HepG2 (cell line): ENCODE data around the gene GJB5. TPM values are rescaled to one million over a fixed set of nuclear protein-coding genes. Genes with fewer than 3 reads are reported as not detected.

ENCODE experiments used
- ATAC-seq: fragments of 200-7000 bp; cut with Tn5 transposase; 3 replicates; pipeline ENCODE4 v1.9.1; 2020; ENCODE audit warnings: mild to moderate bottlenecking, moderate library complexity
- BruUV-seq: library from RNA; stranded (reverse); fragments of 400-500 nt; replicated peaks from 2 replicates; lab custom pipeline; 2021; lab: Mats Ljungman, UMichigan
- CTCF ChIA-PET: fragments of 300-600 bp; formaldehyde crosslinking; extraction: SDS; loops from one replicate; lab custom pipeline; 2021; ENCODE audit warnings: low total read pairs, inconsistent platforms, low intra/inter-chr PET ratio; lab: Yijun Ruan, JAX
- POLR2A ChIA-PET: fragments of 350-600 bp; sonication (Branson Sonifier 250); formaldehyde crosslinking; loops from one replicate; lab custom pipeline; 2020; ENCODE audit warnings: antibody characterized with exemption, inconsistent platforms; lab: Yijun Ruan, JAX
- DNase-seq: peaks from one replicate; pipeline ENCODE4 v3.0.0-alpha.2; 2015; ENCODE audit warnings: low spot score
- FAIRE-seq: peaks from 3 replicates; lab custom pipeline; 2011; peaks lifted over from hg19 to GRCh38; lab: Jason Lieb, UNC
- H2AFZ ChIP-seq: one replicate; pipeline ENCODE4 v1.6.1; 2011; ENCODE audit warnings: low read length, inconsistent platforms
- H3K27ac ChIP-seq: fragments of 300-600 bp; 3 replicates; pipeline ENCODE4 v1.8.0; 2011; ENCODE audit warnings: mixed run types, mild to moderate bottlenecking, mixed read lengths, low read length, inconsistent platforms; ENCODE audit not compliant: insufficient read depth; ENCODE audit errors: extremely low read length
- H3K27me3 ChIP-seq, 2 experiments: fragments of 200-600 bp in 1 of 2; 2 replicates in 1 of 2; 3 replicates in 1 of 2; pipeline versions ENCODE4 v1.6.0 to v1.8.0; 2011; ENCODE audit warnings: low read length in 2 of 2, mild to moderate bottlenecking in 2 of 2, moderate library complexity in 2 of 2, inconsistent platforms in 1 of 2; ENCODE audit not compliant: insufficient read depth in 2 of 2, control insufficient read depth in 1 of 2
- H3K36me3 ChIP-seq, 2 experiments: fragments of 200-600 bp in 1 of 2; replicated peaks in 1 of 2; 2 replicates in 1 of 2; 3 replicates in 1 of 2; pipeline versions ENCODE4 v1.5.1 to v1.8.0; 2011; ENCODE audit warnings: low read length in 2 of 2, inconsistent platforms in 1 of 2; ENCODE audit not compliant: insufficient read depth in 2 of 2, control insufficient read depth in 1 of 2
- H3K4me1 ChIP-seq: 2 replicates; pipeline ENCODE4 v1.5.1; 2012; ENCODE audit warnings: low read length, inconsistent platforms; ENCODE audit not compliant: insufficient read depth
- H3K4me2 ChIP-seq: 2 replicates; pipeline ENCODE4 v1.6.0; 2011; ENCODE audit warnings: low read depth, low read length, inconsistent platforms
- H3K4me3 ChIP-seq, 3 experiments: fragments of 200-600 bp in 1 of 3; sonication (generic), shearing (Covaris generic) in 1 of 3; replicated peaks in 1 of 3; 2 replicates each; pipeline ENCODE4 v1.5.1; 2011 to 2016; ENCODE audit warnings: low read length in 3 of 3, inconsistent platforms in 2 of 3, low read depth in 2 of 3, mild to moderate bottlenecking in 2 of 3, control low read depth in 1 of 3, mixed read lengths in 1 of 3; ENCODE audit not compliant: insufficient read depth in 1 of 3
- H3K79me2 ChIP-seq: one replicate; pipeline ENCODE4 v1.6.1; 2011; ENCODE audit warnings: low read length, inconsistent platforms; ENCODE audit not compliant: insufficient read depth
- H3K9ac ChIP-seq: 2 replicates; pipeline ENCODE4 v1.6.0; 2011; ENCODE audit warnings: mild to moderate bottlenecking, low read depth, low read length, inconsistent platforms; ENCODE audit not compliant: insufficient read depth
- H3K9me3 ChIP-seq: 2 replicates; pipeline ENCODE4 v1.5.1; 2012; ENCODE audit warnings: mild to moderate bottlenecking, low read length
- H4K20me1 ChIP-seq: 2 replicates; pipeline ENCODE4 v1.6.0; 2011; ENCODE audit warnings: inconsistent platforms, mild to moderate bottlenecking, low read length, moderate library complexity; ENCODE audit not compliant: insufficient read depth
- AHR ChIP-seq: IDR thresholded peaks from 2 replicates; pipeline ENCODE4 v1.6.1; 2018; ENCODE audit warnings: missing genetic modification reagents, missing compliant biosample characterization
- KLF15 ChIP-seq: sonication (generic); formaldehyde crosslinking; IDR thresholded peaks from 2 replicates; pipeline ENCODE4 v1.8.1; 2023; ENCODE audit warnings: borderline replicate concordance, mild to moderate bottlenecking, inconsistent platforms, missing genetic modification reagents, mixed read lengths
- MBD4 ChIP-seq: IDR thresholded peaks from 2 replicates; pipeline ENCODE4 v1.6.1; 2012; ENCODE audit warnings: low read length, inconsistent platforms, borderline replicate concordance
- RFX1 ChIP-seq: fragments of 450-650 bp; IDR thresholded peaks from 2 replicates; pipeline ENCODE4 v1.6.1; 2017
- SRY ChIP-seq: sonication (generic); formaldehyde crosslinking; IDR thresholded peaks from 2 replicates; pipeline ENCODE4 v1.8.0; 2022; ENCODE audit warnings: mild to moderate bottlenecking, missing genetic modification reagents
- U2AF1 ChIP-seq: fragments of 200-400 bp; formaldehyde crosslinking; optimal IDR thresholded peaks from 2 replicates; pipeline ENCODE3; 2017; ENCODE audit warnings: mild to moderate bottlenecking, low read depth, low read length
- ZNF143 ChIP-seq: sonication (generic); formaldehyde crosslinking; IDR thresholded peaks from 2 replicates; pipeline ENCODE4 v1.4.0; 2020; ENCODE audit warnings: missing genetic modification reagents
- ZNF205 ChIP-seq: IDR thresholded peaks from 2 replicates; pipeline ENCODE4 v1.6.1; 2018; ENCODE audit warnings: missing biosample characterization, missing genetic modification reagents
- ZNF850 ChIP-seq: sonication (generic); formaldehyde crosslinking; conservative IDR thresholded peaks from 2 replicates; pipeline ENCODE4 v1.9.0; 2021; ENCODE audit warnings: mild to moderate bottlenecking, missing genetic modification reagents
- ZSCAN25 ChIP-seq: sonication (generic); formaldehyde crosslinking; IDR thresholded peaks from 2 replicates; pipeline ENCODE4 v1.8.0; 2022; ENCODE audit warnings: mild to moderate bottlenecking, missing genetic modification reagents
- WGBS: methylation state at CpG from one replicate; pipeline ENCODE4 v1.1.6; 2017; ENCODE audit warnings: low lambda C conversion rate; 5-methylcytosine and 5-hydroxymethylcytosine counted together
- in situ Hi-C: cut with HindIII; loops from 2 replicates; pipeline ENCODE4 v1.10.0; 2017; ENCODE audit warnings: low pct_unique_long_range_greater_than_20kb; ENCODE audit not compliant: extremely low pct_ligation_motif_present
- intact Hi-C: fragments of 100-400 bp; cut with micrococcal nuclease; formaldehyde crosslinking; loops from one replicate; pipeline ENCODE4 v1.10.0; 2022; ENCODE audit not compliant: unreplicated experiment
- polyA plus RNA-seq, 8 experiments: library from polyadenylated mRNA; depleted of rRNA in 3 of 8; stranded (reverse) in 7 of 8; unstranded in 1 of 8; fragments of >200 nt; fragmentation: Illumina TruSeq in 4 of 8; extraction: Trizol in 4 of 8; gene quantifications; 2 replicates each; pipeline versions ENCODE4 v1.2.1 to v1.2.3, GENCODE V29; 2011 to 2016; ENCODE audit warnings: low read depth in 4 of 8, missing spikeins in 1 of 8, mixed read lengths in 1 of 8; ENCODE audit not compliant: insufficient read depth in 1 of 8
- total RNA-seq, 5 experiments: library from RNA; depleted of rRNA; stranded (reverse); fragments of >200 nt; fragmentation: Illumina TruSeq; extraction: Trizol; gene quantifications; 2 replicates each; pipeline ENCODE4 v1.2.3, GENCODE V29; 2016; ENCODE audit warnings: low read depth in 1 of 5
- TF ChIP-seq, protein P1 (sequence below): sonication (generic); formaldehyde crosslinking; IDR thresholded peaks from 2 replicates; pipeline ENCODE4 v1.4.0; 2020; ENCODE audit warnings: missing genetic modification reagents, borderline replicate concordance

The GJB5 gene
- total and polyA plus RNA-seq, 2 of the 13 experiments (the other 11 are each of a cell fraction or from before 2014, with no cell fraction given): not detected

GRCh38 chr1:34711485-34711884, 43.4 kb upstream of the GJB5 start (continued):
- TF ChIP-seq ZNF143 (CRISPR knock-in tag): peak; percentile 77
- TF ChIP-seq MBD4: no peak

GRCh38 chr1:34712007-34712688, 42.7 kb upstream of the GJB5 start:
- Histone ChIP-seq H3K4me2 (no peak overlapping the region), H3K4me1 (no peaks in the 10 kb centered on the region), H3K27ac (no peak overlapping the region), H3K79me2 (no peaks in the 10 kb centered on the region), H3K27me3 (peaks cover 0 to 9% of the 10 kb centered on the region in 2 experiments; a peak in 2 of 5 replicates), H4K20me1 (no peaks in the 10 kb centered on the region), H3K4me3 (no peak overlapping the region), H3K36me3 (no peaks in the 10 kb centered on the region), H3K9me3 (no peaks in the 10 kb centered on the region), H3K9ac (no peak overlapping the region), H2AFZ (no peak overlapping the region)
- no peak for ATAC-seq
- intact Hi-C loops (no loop called here), in situ Hi-C loops (no loop called here)
- no peak for FAIRE-seq
- 2% methylated on average over 6 of the region's 7 CpGs for WGBS
- no peak for DNase-seq
- POLR2A ChIA-PET: no interaction called here
- BruUV-seq: no TSS peak
- TF ChIP-seq RFX1 (no peak), SRY (CRISPR knock-in tag) (no peak), KLF15 (no peak)
- TF ChIP-seq, all 625 proteins: peak for 0
- CTCF ChIA-PET: no interaction called here

GRCh38 chr1:34713443-34713842, 41.4 kb upstream of the GJB5 start:
- intact Hi-C loops (no loop called here), in situ Hi-C loops (no loop called here)
- Histone ChIP-seq H3K4me3 (no peak overlapping the region), H4K20me1 (no peaks in the 10 kb centered on the region), H3K4me2 (no peak overlapping the region), H3K27ac (no peak overlapping the region), H3K9ac (no peak overlapping the region), H3K36me3 (no peaks in the 10 kb centered on the region), H3K27me3 (peaks cover 0 to 9% of the 10 kb centered on the region in 2 experiments; a peak in 2 of 5 replicates), H2AFZ (no peak overlapping the region), H3K9me3 (no peaks in the 10 kb centered on the region), H3K79me2 (no peaks in the 10 kb centered on the region), H3K4me1 (no peaks in the 10 kb centered on the region)
- POLR2A ChIA-PET: no interaction called here
- ATAC-seq (no peak), FAIRE-seq (no peak), DNase-seq (no peak)
- no TSS peak for BruUV-seq
- CTCF ChIA-PET: no interaction called here
- WGBS: 10% methylated on average over 4 of the region's 6 CpGs
- TF ChIP-seq, protein P1, sequence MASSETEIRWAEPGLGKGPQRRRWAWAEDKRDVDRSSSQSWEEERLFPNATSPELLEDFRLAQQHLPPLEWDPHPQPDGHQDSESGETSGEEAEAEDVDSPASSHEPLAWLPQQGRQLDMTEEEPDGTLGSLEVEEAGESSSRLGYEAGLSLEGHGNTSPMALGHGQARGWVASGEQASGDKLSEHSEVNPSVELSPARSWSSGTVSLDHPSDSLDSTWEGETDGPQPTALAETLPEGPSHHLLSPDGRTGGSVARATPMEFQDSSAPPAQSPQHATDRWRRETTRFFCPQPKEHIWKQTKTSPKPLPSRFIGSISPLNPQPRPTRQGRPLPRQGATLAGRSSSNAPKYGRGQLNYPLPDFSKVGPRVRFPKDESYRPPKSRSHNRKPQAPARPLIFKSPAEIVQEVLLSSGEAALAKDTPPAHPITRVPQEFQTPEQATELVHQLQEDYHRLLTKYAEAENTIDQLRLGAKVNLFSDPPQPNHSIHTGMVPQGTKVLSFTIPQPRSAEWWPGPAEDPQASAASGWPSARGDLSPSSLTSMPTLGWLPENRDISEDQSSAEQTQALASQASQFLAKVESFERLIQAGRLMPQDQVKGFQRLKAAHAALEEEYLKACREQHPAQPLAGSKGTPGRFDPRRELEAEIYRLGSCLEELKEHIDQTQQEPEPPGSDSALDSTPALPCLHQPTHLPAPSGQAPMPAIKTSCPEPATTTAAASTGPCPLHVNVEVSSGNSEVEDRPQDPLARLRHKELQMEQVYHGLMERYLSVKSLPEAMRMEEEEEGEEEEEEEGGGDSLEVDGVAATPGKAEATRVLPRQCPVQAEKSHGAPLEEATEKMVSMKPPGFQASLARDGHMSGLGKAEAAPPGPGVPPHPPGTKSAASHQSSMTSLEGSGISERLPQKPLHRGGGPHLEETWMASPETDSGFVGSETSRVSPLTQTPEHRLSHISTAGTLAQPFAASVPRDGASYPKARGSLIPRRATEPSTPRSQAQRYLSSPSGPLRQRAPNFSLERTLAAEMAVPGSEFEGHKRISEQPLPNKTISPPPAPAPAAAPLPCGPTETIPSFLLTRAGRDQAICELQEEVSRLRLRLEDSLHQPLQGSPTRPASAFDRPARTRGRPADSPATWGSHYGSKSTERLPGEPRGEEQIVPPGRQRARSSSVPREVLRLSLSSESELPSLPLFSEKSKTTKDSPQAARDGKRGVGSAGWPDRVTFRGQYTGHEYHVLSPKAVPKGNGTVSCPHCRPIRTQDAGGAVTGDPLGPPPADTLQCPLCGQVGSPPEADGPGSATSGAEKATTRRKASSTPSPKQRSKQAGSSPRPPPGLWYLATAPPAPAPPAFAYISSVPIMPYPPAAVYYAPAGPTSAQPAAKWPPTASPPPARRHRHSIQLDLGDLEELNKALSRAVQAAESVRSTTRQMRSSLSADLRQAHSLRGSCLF: no peak
- no peak for TF ChIP-seq U2AF1
- TF ChIP-seq AHR (CRISPR knock-in tag): no peak
- TF ChIP-seq ZNF205 (CRISPR knock-in tag): no peak
- no peak for TF ChIP-seq ZSCAN25 (CRISPR knock-in tag)
- TF ChIP-seq ZNF850 (CRISPR knock-in tag): no peak
